A673 (cell line): ENCODE data around the gene MYRIP. TPM values are rescaled to one million over a fixed set of nuclear protein-coding genes. Genes with fewer than 3 reads are reported as not detected.

Source experiments
- BruUV-seq: library from RNA; stranded (reverse); fragments of 400-500 nt; replicated peaks from 2 replicates; lab custom pipeline; 2021; lab: Mats Ljungman, UMichigan
- CTCF ChIA-PET: fragments of 300-600 bp; sonication (Branson Sonifier 250); formaldehyde crosslinking; loops from one replicate; lab custom pipeline; 2022; ENCODE audit warnings: antibody characterized with exemption; lab: Charles Lee
- POLR2A ChIA-PET: fragments of 300-600 bp; sonication (Branson Sonifier 250); formaldehyde crosslinking; loops from one replicate; lab custom pipeline; 2022; ENCODE audit warnings: antibody characterized with exemption; ENCODE audit not compliant: low non-redundant PET; lab: Charles Lee
- DNase-seq: peaks from one replicate; pipeline ENCODE4 v3.0.0-alpha.2; 2015; ENCODE audit warnings: low spot score
- H3K27ac ChIP-seq: fragments of 200-600 bp; sonication (generic); 2 replicates; pipeline ENCODE4 v1.5.1; 2016; ENCODE audit warnings: mixed run types, low read depth, mild to moderate bottlenecking, mixed read lengths, antibody characterized with exemption, low read length; ENCODE audit not compliant: poor library complexity, severe bottlenecking
- H3K27me3 ChIP-seq: fragments of 200-600 bp; sonication (generic); replicated peaks from 2 replicates; pipeline ENCODE4 v1.6.1; 2017; ENCODE audit warnings: mixed run types, low read depth, mild to moderate bottlenecking, mixed read lengths, antibody characterized with exemption, low read length; ENCODE audit not compliant: insufficient read depth, poor library complexity
- H3K36me3 ChIP-seq: fragments of 200-600 bp; sonication (generic); 2 replicates; pipeline ENCODE4 v1.6.1; 2016; ENCODE audit warnings: mixed run types, mild to moderate bottlenecking, mixed read lengths, antibody characterized with exemption, low read length; ENCODE audit not compliant: insufficient read depth, poor library complexity, severe bottlenecking
- H3K4me1 ChIP-seq: fragments of 200-600 bp; sonication (generic); 2 replicates; pipeline ENCODE4 v1.6.1; 2017; ENCODE audit warnings: mixed run types, mild to moderate bottlenecking, mixed read lengths, antibody characterized with exemption, low read length; ENCODE audit not compliant: insufficient read depth, poor library complexity, severe bottlenecking
- H3K4me3 ChIP-seq: fragments of 200-600 bp; sonication (generic); 2 replicates; pipeline ENCODE4 v1.5.1; 2016; ENCODE audit warnings: low read depth, mixed run types, mild to moderate bottlenecking, mixed read lengths, low read length; ENCODE audit not compliant: poor library complexity, severe bottlenecking
- H3K9me3 ChIP-seq: fragments of 200-600 bp; sonication (generic); 2 replicates; pipeline ENCODE4 v1.6.1; 2016; ENCODE audit warnings: mixed run types, low read depth, mild to moderate bottlenecking, mixed read lengths, antibody characterized with exemption, low read length; ENCODE audit not compliant: poor library complexity, severe bottlenecking
- EZH2 ChIP-seq: fragments of 200-600 bp; sonication (generic); IDR thresholded peaks from 2 replicates; pipeline ENCODE4 v1.6.1; 2017; ENCODE audit warnings: borderline replicate concordance, low read depth, mild to moderate bottlenecking, mixed read lengths, antibody characterized with exemption, low read length; ENCODE audit not compliant: poor library complexity, severe bottlenecking
- intact Hi-C: fragments of 100-400 bp; cut with micrococcal nuclease; formaldehyde crosslinking; loops from one replicate; pipeline ENCODE4 v1.10.0; 2022; ENCODE audit not compliant: unreplicated experiment
- total RNA-seq: library from RNA; stranded (reverse); gene quantifications from 2 replicates; pipeline ENCODE4 v1.2.3, GENCODE V29; 2021
- TF ChIP-seq, protein P1 (sequence below): fragments of 300-800, 200-600 bp; sonication (generic); conservative IDR thresholded peaks from 2 replicates; pipeline ENCODE4 v1.5.1; 2017; ENCODE audit warnings: low read depth, mild to moderate bottlenecking, antibody characterized with exemption, low read length, moderate library complexity, mixed read lengths

Gene MYRIP
- total RNA-seq, 1 experiment from 2014 or later, result not detected

DNA sequence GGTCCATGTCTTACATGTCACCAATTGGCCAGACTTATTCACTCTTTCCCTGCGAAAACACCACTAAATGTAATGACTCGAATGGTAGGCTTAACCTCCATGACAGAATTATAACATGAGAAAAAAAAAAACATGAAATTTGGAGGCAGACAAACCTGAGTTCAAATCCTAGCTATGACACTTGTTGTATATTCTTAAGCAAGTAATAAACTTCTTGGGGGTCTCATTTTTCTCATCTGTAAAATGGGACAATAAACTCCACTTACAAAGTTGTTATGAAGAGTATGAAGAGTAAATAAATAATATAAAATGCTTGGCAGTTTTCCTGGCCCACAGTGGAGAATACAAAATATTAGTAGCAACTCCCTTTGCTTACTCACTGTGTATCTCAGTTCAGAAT is 488.7 kb downstream of the MYRIP start:
- H3K4me3 ChIP-seq, result no peak overlapping the region
- POLR2A ChIA-PET, result no interaction called here
- no peaks in the 10 kb centered on the region for H3K9me3 ChIP-seq
- H3K27me3 ChIP-seq, result no peaks in the 10 kb centered on the region
- BruUV-seq, result no TSS peak
- H3K36me3 ChIP-seq, result no peaks in the 10 kb centered on the region
- intact Hi-C loops, result no loop called here
- TF ChIP-seq, protein P1, sequence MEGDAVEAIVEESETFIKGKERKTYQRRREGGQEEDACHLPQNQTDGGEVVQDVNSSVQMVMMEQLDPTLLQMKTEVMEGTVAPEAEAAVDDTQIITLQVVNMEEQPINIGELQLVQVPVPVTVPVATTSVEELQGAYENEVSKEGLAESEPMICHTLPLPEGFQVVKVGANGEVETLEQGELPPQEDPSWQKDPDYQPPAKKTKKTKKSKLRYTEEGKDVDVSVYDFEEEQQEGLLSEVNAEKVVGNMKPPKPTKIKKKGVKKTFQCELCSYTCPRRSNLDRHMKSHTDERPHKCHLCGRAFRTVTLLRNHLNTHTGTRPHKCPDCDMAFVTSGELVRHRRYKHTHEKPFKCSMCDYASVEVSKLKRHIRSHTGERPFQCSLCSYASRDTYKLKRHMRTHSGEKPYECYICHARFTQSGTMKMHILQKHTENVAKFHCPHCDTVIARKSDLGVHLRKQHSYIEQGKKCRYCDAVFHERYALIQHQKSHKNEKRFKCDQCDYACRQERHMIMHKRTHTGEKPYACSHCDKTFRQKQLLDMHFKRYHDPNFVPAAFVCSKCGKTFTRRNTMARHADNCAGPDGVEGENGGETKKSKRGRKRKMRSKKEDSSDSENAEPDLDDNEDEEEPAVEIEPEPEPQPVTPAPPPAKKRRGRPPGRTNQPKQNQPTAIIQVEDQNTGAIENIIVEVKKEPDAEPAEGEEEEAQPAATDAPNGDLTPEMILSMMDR, result no peak
- no peak for TF ChIP-seq EZH2
- H3K4me1 ChIP-seq, result no peaks in the 10 kb centered on the region
- DNase-seq, result no peak
- CTCF ChIA-PET, result no interaction called here
- no peak overlapping the region for H3K27ac ChIP-seq

DNA sequence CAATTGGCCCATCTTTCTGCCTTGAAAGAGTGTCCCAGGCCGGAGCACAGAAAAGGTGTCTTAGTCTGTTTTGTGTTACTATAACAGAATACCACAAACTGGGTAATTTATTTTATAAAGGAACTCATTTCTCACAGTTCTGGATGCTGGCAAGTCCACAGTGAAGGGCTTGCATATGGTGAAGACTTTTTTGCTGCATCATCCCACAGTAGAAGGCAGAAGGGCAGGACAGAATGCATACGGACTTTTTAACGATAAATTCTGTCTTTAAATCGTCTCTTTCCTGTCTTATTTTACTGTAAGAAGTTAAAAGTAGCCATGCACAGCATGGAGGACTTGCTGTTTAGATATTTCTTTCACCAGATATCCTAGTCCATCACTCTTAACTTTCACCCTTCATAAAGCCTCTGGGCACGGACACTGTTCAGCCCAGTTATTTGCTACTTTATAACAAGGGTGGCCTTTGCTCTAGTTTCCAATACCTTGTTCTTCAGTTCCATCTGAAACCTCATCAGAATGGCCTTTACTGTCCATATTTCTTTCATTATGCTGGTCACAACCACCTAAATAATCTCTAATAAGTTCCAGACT is 489.8 kb downstream of the MYRIP start:
- no peak for DNase-seq
- no TSS peak for BruUV-seq
- TF ChIP-seq, protein P1, result no peak
- TF ChIP-seq EZH2, result no peak
- intact Hi-C loops, result no loop called here
- Histone ChIP-seq H3K27ac (no peak overlapping the region), H3K27me3 (no peaks in the 10 kb centered on the region), H3K4me3 (no peak overlapping the region), H3K36me3 (no peaks in the 10 kb centered on the region), H3K9me3 (no peaks in the 10 kb centered on the region), H3K4me1 (no peaks in the 10 kb centered on the region)
- CTCF ChIA-PET, result no interaction called here
- POLR2A ChIA-PET, result no interaction called here

DNA sequence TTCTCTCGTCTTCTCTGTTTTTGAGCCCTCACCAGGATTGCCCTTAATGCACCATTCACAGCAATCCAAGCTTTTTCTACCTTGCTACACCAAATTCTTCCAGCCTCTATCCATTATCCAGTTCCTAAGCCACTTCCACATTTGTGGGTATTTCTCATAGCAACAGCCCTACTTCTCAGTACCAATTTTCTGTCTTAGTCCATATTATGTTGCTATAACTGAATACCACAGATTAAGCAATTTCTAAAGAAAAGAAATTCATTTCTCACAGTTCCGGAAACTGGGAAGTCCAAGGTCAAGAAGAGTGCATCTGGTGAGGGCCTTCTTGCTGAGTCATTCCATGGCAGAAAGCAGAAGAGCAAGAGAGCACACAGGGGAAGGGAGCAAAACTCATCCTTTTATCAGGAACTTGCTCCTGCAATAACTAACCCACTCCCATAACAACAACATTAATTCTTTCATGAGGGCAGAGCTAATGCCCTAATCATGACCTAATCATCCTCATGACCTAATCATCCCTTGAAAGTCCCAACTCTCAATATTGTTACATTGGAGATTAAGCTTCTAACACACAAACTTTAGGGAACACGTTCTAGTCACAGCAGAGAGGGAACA is 490.4 kb downstream of the MYRIP start:
- H3K4me1 ChIP-seq, result no peaks in the 10 kb centered on the region
- no TSS peak for BruUV-seq
- H3K4me3 ChIP-seq, result no peak overlapping the region
- POLR2A ChIA-PET, result no interaction called here
- no peak for DNase-seq
- TF ChIP-seq EZH2, result no peak
- TF ChIP-seq, protein P1, result no peak
- intact Hi-C loops, result no loop called here
- CTCF ChIA-PET, result no interaction called here
- H3K27me3 ChIP-seq, result no peaks in the 10 kb centered on the region
- H3K27ac ChIP-seq, result no peak overlapping the region
- H3K36me3 ChIP-seq, result no peaks in the 10 kb centered on the region
- no peaks in the 10 kb centered on the region for H3K9me3 ChIP-seq
